ENCODE data around the gene STOX2. TPM values are rescaled to one million over a fixed set of nuclear protein-coding genes. Genes with fewer than 3 reads are reported as not detected.
"Not testable (repeated sequence)": the region's sequence is repeated elsewhere in the genome, so short reads cannot be mapped to it uniquely, and the experiment has no call there.

The STOX2 gene
- total RNA-seq, 1 donor from 2014 or later: 1.9 TPM

GRCh38 chr4:183950536-183950935 lies 45.4 kb downstream of the STOX2 start:
- no peak for TF ChIP-seq CTCF (IDR thresholded peaks at IDR 0.05)
- no peaks in the 10 kb centered on the region for H3K4me1 Mint-ChIP-seq (ENCODE audit: low read depth)

GRCh38 chr4:183952652-183953051 lies 47.5 kb downstream of the STOX2 start:
- not testable (repeated sequence) for H3K9me3 Mint-ChIP-seq (ENCODE audit: low read depth); DNase-seq (ENCODE audit: low spot score); H3K36me3 Mint-ChIP-seq (ENCODE audit: low read depth); H3K27me3 Mint-ChIP-seq (ENCODE audit: low read depth); H3K4me3 Mint-ChIP-seq (ENCODE audit: unreplicated experiment); H3K27ac Mint-ChIP-seq (ENCODE audit: unreplicated experiment); H3K4me1 Mint-ChIP-seq (ENCODE audit: low read depth)

More at GRCh38 chr4:183950536-183950935, 45.4 kb downstream of the STOX2 start:
- Mint-ChIP-seq H3K4me3 (ENCODE audit: unreplicated experiment) (no peak overlapping the region), H3K9me3 (ENCODE audit: low read depth) (no peaks in the 10 kb centered on the region), H3K36me3 (ENCODE audit: low read depth) (no peaks in the 10 kb centered on the region), H3K27me3 (ENCODE audit: low read depth) (no peaks in the 10 kb centered on the region), H3K27ac (ENCODE audit: unreplicated experiment) (no peak overlapping the region)
- no peak for DNase-seq (ENCODE audit: low spot score)

- Mint-ChIP-seq H3K9me3 (ENCODE audit: low read depth) (no peaks in the 10 kb centered on the region), H3K4me3 (ENCODE audit: unreplicated experiment) (no peak overlapping the region), H3K36me3 (ENCODE audit: low read depth) (no peaks in the 10 kb centered on the region), H3K27ac (ENCODE audit: unreplicated experiment) (no peak overlapping the region), H3K27me3 (ENCODE audit: low read depth) (peaks cover 2% of the 10 kb centered on the region), H3K4me1 (ENCODE audit: low read depth) (no peaks in the 10 kb centered on the region)
- no peak for DNase-seq (ENCODE audit: low spot score)
- TF ChIP-seq CTCF (IDR thresholded peaks at IDR 0.05): no peak
Observed at GRCh38 chr4:183959319-183960045, 54.4 kb downstream of the STOX2 start.

GRCh38 chr4:183960046-183960420 lies 54.9 kb downstream of the STOX2 start:
- Mint-ChIP-seq H3K4me3 (ENCODE audit: unreplicated experiment) (no peak overlapping the region), H3K27ac (ENCODE audit: unreplicated experiment) (no peak overlapping the region), H3K36me3 (ENCODE audit: low read depth) (no peaks in the 10 kb centered on the region), H3K9me3 (ENCODE audit: low read depth) (no peaks in the 10 kb centered on the region), H3K27me3 (ENCODE audit: low read depth) (peaks cover 2% of the 10 kb centered on the region), H3K4me1 (ENCODE audit: low read depth) (no peaks in the 10 kb centered on the region)
- no peak for TF ChIP-seq CTCF (IDR thresholded peaks at IDR 0.05)
- DNase-seq (ENCODE audit: low spot score): no peak

GRCh38 chr4:183960962-183961541 lies 55.9 kb downstream of the STOX2 start:
- no peak overlapping the region for H3K4me3 Mint-ChIP-seq (ENCODE audit: unreplicated experiment)
- TF ChIP-seq CTCF (IDR thresholded peaks at IDR 0.05): no peak

GRCh38 chr4:183961795-183962194 lies 56.7 kb downstream of the STOX2 start:
- Mint-ChIP-seq H3K4me1 (ENCODE audit: low read depth) (no peaks in the 10 kb centered on the region), H3K27me3 (ENCODE audit: low read depth) (peaks cover 3% of the 10 kb centered on the region), H3K27ac (ENCODE audit: unreplicated experiment) (no peak overlapping the region), H3K9me3 (ENCODE audit: low read depth) (no peaks in the 10 kb centered on the region), H3K4me3 (ENCODE audit: unreplicated experiment) (no peak overlapping the region), H3K36me3 (ENCODE audit: low read depth) (no peaks in the 10 kb centered on the region)
- DNase-seq (ENCODE audit: low spot score): no peak
- TF ChIP-seq CTCF (IDR thresholded peaks at IDR 0.05): no peak

More at GRCh38 chr4:183960962-183961541, 55.9 kb downstream of the STOX2 start:
- no peaks in the 10 kb centered on the region for H3K36me3 Mint-ChIP-seq (ENCODE audit: low read depth)
- no peak overlapping the region for H3K27ac Mint-ChIP-seq (ENCODE audit: unreplicated experiment)
- H3K4me1 Mint-ChIP-seq (ENCODE audit: low read depth): no peaks in the 10 kb centered on the region
- no peak for DNase-seq (ENCODE audit: low spot score)
- H3K27me3 Mint-ChIP-seq (ENCODE audit: low read depth): peaks cover 3% of the 10 kb centered on the region
- no peaks in the 10 kb centered on the region for H3K9me3 Mint-ChIP-seq (ENCODE audit: low read depth)
